NCI-H446 (cell line): Measurements from ENCODE around the gene DNAAF3.
"Not testable (repeated sequence)": the region's sequence is repeated elsewhere in the genome, so short reads cannot be mapped to it uniquely, and the experiment has no call there.

ENCODE experiments used
- DNase-seq, 2 experiments: peaks; one replicate each; lab custom pipeline; 2025; lab: John Stamatoyannopoulos, UW

The DNAAF3 gene

DNA sequence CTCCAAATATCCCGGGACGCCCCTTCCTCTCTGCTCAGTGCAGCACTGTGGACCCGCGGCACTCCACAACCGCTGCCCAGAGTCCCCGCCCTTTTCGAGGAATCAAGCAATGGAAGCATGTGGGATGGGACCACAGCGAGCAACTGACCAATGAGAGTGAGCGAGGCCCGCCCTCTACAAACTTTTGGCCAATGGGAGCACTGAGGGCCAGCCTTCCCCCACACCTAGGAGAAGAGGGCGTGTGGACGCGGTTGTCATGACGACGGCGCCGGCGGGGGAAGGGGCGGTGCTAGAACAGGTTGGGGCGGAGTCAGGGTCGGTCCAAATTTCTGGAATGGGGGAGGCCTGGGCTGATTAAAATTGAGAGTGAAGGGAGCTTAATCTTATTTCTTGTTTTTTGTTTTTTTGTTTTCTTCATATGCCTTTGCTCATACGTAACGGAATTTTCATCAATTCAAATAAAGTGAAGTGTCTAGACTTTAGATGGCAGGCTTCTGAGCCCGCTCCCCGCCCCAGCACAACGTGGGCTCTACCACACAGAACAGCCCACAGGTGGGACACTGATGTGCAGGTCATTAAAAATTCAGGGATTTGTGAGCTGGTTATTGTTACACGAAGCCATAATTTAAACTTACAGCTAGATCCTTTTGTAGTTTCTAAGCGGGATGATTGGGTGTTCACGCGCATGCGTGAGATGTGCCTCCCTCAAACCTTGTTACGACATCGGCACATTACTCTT is at the start of gene DNAAF3:
Gene DNAAF3 (minus strand): TSS at position 84 of the 739 bp plus-strand sequence. CDS start 200 bp downstream, outside the sequence.
- DNase-seq: peak; percentile 92 to 98

DNA sequence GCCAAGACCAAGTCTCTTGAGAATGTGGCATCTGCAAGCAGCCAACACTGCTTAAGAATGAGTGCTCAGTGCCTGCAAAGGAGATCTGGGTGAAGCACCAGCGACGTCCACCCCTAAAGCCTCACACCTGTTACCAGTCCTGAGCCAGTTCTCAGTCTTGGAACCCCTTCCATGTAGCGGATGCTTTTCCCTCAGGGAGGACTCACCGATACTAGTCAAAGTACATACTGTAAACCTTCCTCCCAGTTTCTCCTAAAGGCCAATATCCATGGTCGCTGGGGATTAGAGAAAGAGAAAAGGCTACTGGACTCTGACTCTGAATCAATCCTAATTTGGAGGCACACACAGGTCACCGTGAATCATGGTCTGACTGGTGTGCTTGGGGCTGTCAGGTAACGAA is 47.1 kb upstream of the DNAAF3 start:
- DNase-seq: no peak

DNA sequence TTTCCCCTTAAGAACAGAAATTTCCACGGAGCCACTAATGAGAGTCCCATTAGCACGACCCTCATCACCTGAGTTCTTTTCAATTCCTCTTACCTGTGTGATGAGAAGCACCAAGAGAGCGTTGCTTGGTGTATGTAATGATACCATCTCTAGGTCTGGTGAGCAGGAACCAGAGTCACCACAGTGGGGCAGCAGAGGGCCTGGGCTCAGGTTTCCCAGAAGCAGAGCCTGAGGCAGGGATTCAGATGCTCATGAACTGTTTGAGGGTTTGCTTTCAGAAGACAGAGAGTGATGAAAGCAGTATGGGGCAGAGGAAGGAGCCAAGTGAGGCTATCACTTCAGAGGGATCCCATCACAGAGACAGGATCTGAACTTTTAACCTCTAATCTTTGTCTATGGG is 46.0 kb upstream of the DNAAF3 start:
- peak in 1 of 2 experiments; percentile 31 for DNase-seq

DNA sequence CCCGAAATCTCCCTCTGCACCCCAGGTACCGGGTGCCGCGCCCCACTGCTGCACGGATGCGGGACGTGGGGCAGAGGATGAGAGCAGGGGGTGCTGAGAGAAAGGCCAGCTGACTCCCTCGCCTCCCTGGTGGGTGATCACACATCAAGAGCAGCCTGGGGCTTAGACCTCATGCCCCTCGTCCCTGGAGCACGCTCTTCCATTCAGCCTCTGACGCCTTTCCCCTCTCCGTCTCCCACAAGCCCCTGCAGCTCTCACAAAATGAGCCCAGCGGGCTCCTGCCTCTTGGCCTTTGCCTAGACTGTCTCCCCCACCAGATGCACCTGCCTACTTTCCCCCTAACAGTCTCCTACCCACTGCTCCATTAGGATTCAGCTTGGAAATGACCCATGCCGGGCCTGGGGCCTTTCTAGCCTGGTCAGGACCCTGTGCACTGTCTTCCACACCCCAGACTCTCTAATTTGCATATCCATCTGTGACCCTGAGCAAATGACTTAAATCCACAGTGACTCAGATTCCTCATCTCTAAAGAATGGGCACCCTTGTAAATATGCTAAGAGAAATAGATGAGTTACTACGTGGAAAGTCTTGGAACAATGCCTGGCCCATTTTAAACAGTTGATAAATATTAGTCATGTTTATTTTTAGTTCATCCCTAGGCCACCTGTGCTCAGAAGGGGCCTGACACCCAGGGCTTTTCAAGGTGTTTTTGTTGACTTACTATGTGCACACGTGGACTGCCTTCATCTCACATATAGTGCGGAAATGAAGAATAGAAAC is 43.5 kb upstream of the DNAAF3 start:
- no peak for DNase-seq

DNA sequence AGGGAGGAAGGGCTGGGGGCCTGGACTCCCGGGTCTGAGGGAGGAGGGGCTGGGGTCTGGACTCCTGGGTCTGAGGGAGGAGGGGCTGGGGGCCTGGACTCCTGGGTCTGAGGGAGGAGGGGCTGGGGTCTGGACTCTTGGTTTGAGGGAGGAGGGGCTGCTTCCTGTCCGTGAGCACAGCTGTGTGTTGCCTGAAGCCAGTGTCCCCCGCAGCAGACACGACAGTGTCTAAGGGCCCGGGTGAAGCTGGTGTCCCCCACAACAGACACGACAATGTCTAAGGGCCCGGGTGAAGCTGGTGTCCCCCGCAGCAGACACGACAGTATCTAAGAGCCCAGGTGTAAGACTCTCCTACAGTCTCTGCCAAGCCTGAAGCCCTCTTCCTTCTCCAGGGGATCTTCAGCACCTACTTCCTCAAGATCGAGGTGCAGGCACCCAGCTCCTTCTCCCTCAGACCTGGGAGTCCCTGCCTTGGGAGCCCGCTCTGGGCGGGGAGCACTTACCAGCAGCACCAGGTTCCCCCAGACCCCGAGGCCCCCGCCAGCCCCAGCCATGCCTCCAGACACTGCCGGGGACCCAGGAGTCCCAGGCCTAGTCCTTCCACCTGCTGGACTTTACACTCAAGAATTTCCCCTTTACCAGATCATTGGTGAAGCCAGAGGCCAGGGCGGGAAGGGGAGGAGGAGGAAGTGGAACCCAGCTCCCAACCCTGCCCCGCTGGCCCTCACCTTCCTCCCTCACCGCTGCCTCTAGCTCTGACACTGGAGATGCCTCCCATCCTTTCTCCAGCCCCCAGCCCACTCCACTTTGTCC is 42.7 kb upstream of the DNAAF3 start, which contains the start of gene PTPRH:
Gene PTPRH (minus strand): TSS at position 622 of the 813 bp plus-strand sequence. CDS start 68 bp downstream, at position 554.
- DNase-seq: no peak

DNA sequence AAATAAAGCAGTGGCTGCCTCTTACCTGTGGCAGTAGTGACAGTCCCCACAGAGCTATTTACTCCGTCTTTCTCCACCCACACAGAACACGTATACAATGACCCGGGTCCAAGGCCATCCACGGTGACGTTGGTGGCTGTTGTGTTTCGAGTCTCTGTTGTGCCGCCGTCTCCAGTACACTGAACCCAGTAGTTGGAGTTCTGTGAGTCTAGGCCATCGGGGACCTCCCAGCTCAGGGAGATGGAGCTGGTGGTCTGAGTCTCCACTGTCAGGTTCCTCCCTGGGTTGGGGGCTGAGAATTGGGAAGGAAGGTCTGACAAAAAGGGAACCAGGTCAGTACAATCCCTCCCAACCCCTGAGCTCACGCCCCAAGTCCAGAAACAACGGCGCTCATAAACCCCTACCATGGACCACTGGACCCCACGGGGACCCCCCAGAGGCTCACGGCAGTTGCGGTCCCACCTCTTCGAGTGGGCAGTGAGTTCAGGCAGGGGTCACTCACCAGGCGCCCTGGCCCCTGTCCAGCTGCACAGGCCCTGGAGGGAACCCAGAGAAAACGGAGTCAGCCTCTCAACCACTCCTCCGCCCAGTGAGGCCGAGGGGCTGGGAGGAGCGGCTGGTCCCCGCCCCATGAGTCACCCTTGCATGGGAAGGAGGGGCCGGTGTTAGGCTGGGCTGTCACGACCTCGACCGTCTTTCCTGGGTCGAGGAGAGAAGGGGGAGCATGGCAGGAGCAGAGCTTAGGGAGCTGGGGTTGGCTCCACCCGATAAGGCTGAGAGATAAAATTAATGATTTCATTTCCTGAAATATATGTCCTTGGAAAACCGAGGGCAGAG is 40.5 kb upstream of the DNAAF3 start:
- peak; percentile 49 to 79 for DNase-seq

DNA sequence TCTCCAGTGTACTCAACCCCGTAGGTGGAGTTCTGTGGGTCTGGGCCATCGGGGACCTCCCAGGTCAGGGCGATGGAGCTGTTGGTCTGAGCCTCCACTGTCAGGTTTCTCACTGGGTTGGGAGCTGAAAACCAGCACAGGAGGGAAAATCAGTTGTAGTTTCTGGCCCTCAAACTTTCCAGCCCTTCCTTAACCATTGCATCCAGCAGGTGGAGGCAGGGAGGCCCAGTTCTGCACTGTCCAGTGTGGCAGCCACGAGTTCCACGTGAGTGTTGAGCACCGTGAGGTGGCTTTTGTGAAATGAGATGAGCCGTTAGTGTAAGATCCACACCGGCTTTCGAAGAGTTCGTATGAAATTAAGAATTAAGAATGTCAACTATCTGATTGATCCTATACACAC is 35.8 kb upstream of the DNAAF3 start:
- not testable (repeated sequence) for DNase-seq

DNA sequence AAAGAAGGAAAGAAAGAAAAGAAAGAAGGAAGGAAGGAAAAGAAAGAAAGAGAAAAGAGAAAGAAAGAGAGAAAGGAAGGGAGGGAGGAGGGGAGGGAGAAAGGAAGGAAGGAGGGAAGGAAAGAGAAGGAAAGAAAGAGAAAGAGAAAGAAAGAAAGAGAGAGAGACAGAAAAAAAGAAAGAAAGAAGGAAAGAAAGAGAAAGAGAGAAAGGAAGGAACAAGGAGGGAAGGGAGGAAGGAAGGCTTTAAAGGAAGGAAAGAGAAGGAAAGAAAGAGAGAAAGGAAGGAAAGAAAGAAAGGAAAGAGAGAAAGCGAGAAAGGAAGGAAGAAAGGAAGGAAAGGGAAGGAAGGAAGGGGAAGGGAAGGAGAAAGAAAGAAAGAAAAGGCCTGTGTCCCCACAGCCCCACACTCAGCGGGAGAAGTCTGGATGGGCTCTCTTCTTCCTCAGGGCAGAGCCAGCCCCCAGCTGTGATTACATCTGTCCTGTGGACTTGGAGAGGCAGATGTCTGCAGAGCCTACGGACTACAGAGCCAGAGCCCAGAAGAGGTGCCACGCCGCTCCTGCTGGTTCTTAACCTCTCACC is 33.3 kb upstream of the DNAAF3 start:
- no peak for DNase-seq

DNA sequence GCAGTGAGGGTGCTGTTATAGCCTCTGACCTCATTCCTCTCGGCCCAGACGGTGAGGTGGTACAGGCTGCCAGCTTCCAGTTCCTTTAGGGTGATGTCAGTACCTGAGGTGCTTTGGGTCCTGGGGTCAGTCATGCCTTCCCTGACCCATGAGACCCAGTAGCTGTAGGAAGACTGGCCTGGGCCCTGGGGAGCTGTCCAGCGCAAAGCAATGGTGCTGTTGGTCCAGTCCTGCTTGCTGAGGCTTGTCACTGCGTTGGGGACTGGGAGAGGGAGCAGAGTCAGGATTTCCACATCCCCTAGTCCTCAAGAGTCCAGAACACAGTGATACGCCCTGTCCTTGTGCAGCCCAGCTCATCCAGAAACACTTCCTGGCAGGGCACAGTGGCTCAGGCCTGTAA is 32.2 kb upstream of the DNAAF3 start:
- DNase-seq: no peak

DNA sequence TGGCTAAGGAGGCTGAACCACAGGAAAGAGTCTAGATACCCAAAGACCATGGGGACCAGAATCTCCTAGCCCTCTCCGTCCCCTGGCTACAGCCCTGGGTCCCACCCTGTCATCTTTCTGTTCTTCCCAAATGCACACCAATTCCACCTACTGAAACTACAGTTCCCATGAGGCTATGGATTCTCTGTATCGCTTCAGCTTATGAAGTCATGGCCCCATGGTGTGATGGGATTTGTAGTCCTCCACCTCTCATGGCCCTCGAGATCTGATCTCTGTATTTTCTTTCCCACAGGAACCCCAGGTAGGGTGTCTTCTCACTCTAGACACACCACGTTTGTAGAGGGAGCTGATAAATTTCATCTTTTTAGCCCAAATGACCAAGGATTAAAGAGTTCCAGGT is 31.1 kb upstream of the DNAAF3 start:
- DNase-seq: peak; percentile 22 to 23

DNA sequence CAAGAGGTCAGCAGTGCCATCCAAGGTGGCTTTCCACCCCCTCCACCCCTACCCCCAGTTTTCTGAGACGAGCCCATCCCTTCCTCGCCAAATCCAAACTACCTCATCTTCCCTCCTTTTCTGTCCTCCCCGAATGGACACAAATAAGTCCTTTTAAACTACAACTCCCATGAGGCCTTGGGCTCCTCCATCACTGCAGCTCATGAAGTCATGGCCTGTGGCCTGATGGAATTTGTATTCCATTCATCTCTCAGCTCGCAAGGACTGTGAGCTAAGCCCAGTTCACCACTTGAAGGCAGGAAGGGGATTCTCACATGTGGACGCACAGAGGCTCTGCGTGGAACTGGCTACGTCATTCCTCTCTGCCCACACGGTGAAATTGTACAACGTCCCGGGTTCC is 30.4 kb upstream of the DNAAF3 start:
- peak in 1 of 2 experiments; percentile 13 for DNase-seq

DNA sequence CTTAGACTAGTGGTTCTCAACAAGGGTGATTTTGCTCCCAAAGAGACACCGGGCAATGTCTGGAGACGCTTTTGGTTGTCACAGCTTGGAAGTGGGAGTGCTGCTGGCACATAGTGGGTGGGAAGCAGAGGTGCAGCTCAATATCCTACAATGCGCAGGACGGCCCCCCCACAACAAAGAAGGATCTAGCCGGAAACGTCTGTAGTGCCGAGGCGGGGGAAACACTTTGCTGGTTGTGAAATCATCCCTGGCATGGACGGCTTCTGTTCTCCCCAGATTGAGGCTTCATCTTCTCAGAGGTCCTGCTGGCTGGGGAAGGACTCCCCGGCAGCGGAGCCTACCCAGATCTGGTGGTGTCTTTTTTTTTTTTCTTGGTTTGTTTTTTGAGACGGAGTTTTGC is 27.1 kb upstream of the DNAAF3 start:
- no peak for DNase-seq

DNA sequence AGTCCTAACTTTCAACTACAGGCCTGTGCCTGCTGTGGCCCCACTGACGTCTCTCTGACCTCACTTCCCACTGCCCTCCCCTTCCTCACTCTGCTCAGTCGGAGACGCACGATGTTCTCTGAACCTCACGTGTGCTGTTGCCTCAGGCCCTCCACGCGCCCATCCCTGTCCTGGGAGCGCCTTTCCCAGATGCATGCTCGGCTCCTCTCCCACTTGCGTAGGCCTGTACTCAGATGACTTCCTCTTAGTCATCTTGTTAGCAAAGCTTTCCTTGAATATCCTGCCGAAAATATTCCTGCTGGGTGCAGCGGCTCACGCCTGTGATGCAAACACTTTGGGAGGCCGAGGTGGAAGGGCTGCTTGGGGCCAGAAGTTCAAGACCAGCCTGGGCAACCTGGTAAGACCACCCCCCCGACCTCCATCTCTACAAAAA is 23.0 kb upstream of the DNAAF3 start:
- DNase-seq: no peak

DNA sequence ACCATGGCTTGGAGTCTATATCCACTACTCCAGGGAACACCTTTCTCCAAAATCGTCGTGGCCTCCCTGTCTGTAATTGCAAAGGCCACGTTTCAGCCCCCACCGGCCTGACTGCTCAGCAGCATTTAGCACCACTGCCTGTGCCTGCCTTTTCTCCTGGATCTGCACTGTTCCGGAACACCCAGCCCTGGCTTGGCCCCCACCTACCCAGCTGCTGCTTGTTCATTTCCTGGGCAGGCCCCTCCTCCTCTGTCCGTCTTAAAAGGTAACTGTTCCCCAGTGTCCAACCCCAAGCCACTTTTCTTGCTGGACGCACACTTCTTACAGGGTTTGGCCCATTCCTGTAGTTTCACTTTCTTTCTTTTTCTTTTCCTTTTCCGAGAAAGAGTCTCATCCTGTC is 22.2 kb upstream of the DNAAF3 start:
- no peak for DNase-seq

DNA sequence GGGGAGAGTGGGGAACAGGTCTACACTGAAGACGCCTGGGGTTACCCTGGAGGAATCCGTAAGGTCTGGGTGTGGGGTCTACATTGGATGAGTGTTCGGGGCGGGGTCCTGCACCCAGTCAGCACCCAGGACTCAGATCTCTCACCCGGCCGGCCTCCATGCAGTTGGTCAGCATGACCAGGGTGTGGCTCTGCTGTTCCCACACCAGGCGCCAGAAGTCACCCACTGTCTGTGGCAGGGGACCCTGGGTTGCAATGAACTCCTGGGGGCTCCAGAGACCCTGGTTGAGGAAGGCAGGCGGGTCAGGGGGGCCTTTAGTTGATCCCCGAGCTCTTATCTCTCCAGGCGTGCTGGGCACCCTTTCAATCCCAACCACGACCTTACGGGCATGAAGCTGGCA is 19.7 kb upstream of the DNAAF3 start:
- DNase-seq: no peak

DNA sequence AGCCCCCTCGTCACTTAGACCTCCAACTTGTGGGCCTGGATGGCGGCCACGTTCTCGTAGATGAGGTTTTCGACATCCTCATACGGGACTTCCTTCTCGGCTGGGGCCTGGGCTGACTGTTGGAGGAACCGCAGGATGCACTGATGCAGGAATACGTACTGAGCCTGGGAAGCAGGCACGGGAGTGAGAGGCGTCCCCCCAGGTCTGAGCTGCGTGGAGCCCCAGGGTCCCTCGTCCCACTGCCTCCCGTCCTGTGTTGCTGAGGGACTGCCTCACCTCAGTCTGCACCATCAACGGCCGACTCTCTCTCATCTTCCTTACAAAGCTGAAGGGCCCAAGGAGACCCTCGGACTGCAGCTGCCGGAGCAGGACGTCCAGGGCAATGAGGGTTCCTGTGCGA is 15.3 kb upstream of the DNAAF3 start:
- DNase-seq: no peak

DNA sequence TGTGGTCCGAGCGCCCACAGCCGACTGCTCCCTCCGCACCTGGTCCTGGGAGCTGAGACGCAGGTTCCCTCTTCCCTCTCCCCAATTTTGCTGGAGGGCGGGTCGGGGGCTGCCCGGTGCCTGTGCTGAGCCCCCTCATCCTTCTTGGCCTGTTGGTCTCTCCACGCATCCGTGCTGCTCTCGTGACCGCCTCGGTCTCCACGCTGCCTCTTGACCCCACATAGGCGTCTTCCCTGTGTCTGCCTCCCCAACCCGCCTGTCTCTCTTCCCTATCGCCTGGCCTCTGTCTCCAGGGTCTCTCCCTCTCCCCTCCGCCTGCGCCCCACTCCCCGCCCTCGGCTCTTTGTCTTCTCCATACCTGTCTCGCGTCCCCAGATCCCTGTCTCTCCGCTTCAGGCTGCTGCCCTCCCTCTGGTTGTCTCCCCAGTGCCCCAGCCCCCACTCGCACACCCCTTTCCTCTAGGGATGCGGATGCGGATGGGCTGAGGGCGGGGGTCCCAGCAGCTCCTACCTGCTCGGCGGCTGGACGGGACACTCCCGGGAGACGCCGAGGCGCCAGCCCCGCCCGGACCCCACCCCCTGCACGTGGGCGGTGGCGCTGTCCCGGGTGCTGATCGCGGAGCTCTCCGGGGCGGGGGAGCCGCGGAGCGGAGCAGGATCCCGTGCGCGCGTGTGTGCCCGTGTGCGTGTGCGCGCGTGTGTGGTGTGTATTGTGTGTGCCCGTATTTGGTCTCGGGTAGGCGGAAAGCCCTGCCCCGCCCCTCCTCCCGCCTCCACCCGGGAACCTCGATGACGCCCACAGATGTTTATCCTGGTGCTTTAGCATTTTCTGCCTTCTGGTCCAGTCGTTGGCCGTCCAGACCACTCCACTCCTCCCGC is 13.4 kb upstream of the DNAAF3 start, which contains the start of gene SYT5:
Gene SYT5 (minus strand): TSS at position 684 of the 879 bp plus-strand sequence. CDS start 1,248 bp downstream, outside the sequence.
- DNase-seq: peak in 1 of 2 experiments; percentile 5

DNA sequence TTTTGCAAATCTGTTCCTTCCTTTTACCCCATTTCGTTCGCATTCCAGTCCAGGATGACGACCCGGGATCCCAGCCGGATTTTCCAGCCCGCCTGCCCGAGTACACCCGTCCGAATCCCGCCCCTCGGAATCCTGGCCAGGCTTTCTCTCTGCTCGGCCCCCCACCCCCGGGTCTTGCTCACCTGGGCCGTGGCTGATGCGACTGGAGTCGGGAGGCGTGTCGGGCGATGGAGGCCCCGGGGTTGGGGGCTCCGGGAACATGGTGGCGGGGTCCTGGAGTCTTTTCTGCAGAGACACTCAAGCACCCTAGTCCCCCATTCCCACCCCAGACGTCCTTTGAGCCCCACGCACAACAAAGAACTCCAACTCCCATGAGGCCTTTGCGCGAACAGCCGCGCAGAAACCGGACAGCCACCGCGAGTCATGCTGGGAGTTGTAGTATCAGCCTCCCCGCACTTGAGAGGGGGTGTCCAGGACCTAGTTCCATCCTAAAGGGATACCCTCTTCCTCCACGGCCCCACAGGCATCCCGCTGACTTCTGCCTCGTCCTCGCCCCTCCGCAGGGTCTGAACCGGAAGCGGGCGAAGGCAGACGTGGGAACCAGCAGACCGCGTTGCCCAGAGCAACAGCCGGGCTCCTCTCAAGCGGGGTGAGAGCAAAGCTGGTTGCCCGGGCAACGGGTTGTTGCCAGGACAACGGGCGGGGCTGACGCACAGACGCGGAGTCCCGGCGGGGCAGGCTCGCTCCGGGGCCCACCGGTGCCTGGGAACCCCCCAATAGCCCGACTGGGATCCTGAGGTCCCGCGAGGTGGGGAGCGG is 12.6 kb upstream of the DNAAF3 start:
- DNase-seq: peak; percentile 81 to 91

DNA sequence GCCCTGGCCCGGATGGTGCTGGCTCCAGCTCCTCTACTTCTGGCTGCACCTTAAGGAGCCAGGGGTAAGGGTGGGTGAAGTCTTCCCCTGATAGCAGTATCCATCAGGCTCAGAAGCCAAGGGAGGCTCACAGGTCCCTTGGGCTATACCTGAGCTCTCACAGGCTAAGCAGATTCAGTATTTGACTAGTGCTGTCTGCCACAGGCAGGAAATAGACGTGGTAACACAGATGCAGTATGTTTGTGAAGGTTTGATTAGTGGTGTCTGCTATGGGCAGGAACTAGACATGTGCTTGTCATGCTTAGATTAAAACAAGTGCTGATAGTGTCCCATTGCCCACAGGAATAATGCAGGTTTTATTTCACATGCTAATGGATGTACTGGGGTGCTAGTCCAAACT is 9.7 kb upstream of the DNAAF3 start:
- peak in 1 of 2 experiments; percentile 17 for DNase-seq
